Measurements from ENCODE around the gene PRR9.

- TF ChIP-seq POLR2A (IDR thresholded peaks at IDR 0.05) (no peak), CTCF (IDR thresholded peaks at IDR 0.05) (no peak), EP300 (IDR thresholded peaks at IDR 0.05) (no peak)
These were observed 33.7 kb downstream of the PRR9 start for GRCh38 chr1:153251087-153251486.
